GM21619 (cell line): ENCODE data around the gene MLLT10.
"Not testable (repeated sequence)": the region's sequence is repeated elsewhere in the genome, so short reads cannot be mapped to it uniquely, and the experiment has no call there.

ENCODE experiments used
- ATAC-seq: cut with Tn5 transposase; IDR thresholded peaks from one replicate; pipeline ENCODE4 v1.9.1; 2021; ENCODE audit not compliant: unreplicated experiment

MLLT10 gene

DNA sequence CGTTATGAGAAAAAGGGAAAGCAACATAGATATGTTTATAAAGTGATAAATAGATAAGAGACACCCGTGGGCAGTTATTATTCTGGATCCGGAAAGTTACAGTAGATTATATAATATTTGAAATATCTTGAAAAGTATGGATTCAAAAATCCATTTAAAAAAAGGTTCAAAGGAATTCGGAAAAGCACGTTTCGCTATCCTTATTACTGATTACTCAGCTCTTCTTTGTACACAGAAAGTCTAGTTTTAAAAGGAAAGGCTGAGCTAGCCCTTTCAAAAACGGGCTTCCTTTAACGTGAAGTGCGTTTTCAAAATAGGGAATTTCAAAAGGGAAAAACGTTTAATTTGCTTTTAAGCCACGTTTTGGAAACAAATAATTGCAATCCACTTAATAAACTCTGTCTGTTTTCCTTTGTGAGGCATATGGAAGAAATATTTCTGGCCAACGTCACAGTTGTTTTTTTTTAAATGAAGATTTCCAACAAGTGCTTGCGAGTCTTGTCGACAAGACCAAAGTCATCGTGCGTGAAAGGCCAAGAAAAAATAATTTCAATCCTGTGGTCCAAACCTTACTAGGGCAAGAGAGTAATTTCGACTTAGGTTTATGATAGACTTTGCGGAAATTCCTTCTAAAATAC, 6.3 kb upstream of the MLLT10 start:
- ATAC-seq, result no peak

DNA sequence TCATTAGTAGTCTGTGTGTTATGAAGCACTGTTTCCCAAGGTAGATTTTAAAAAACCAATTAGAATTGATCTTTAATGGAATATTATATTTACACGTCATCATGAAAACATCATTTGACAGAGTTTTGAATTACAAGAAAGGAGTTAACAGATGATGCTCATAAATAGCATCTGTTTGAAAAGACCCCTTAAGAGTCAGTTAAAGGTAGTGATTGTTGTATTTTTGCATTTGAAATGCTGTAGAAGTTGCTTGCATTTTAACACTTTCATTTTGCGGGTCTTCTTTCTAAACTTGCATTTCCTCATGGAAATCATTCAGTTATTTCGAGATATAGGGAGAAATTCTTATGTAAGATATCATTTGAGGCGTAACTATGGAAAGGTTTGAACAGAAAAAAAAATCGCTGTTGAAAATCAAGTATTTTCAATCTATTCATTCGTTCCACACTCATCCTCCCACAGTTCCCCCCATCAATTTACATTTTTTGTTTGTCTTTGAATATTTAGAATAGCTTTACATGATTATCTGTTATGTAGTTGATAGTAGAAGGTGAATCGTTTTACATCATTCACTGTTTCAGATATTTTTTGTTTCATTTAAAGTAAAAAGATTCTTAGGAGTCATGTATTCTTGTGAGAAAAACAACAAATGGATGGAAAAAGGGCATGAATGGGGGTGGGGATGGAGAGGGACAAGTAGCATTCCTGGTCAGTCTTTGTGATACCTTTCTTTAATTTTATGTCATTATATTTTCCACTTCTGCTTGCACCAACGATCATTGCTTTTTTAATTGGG, 5.6 kb upstream of the MLLT10 start:
- ATAC-seq, result no peak

DNA sequence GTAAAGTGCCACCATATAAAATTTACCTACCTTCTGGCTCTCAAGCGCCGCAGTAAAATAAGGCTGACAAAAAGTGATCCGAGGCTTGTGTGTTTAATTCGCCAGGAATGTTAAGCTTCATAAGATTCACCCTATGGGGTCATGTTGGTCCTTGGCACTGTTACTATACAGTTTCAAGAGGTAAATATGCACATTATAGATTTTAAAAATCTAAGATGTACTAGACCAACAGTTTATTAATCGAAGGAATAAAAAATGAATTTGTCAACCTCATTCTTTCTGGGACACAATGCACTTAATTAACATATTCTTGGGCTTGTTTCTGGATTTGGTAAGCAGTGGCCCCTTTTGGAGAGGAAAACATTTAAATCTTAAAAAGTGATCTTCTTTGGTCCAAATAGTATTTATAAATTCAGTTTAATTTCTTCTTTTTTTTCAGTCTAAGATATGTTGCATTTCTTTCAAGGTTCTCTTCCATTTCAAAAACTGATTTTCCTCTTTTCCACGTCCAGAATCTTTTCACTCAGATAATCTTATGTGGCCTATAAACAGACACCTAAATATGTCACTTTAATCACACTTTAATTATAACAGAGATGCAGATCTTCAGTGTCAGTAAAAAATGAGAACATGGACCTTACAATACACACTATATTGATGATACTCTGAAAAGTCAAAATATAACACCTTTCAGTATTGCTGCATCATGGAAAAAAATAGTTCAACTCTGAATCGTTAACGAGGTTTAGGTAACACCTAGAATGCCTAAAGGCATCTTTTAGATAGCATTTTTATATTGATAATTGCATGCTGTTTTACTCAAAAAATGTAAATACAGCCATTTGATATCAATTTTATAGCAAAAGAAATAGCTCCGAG, 4.8 kb upstream of the MLLT10 start:
- ATAC-seq, result no peak

DNA sequence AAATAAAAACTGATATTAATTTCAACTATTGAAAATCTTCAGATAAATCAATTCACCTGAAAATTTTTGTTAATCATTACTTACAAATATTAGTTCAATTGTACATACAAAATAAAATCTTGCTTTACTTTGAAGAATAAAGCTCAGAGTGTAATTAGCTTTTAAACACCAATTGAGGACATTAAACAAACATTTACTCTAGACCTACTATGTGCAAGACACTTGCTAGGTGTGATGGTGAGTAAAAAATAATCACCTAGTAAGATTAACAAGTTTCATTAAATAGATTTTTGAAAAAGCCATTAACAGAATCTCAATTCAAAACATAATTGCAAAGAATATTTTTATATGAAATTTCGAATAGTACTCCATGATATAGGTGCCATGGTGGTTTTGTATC, 3.9 kb upstream of the MLLT10 start:
- no peak for ATAC-seq

DNA sequence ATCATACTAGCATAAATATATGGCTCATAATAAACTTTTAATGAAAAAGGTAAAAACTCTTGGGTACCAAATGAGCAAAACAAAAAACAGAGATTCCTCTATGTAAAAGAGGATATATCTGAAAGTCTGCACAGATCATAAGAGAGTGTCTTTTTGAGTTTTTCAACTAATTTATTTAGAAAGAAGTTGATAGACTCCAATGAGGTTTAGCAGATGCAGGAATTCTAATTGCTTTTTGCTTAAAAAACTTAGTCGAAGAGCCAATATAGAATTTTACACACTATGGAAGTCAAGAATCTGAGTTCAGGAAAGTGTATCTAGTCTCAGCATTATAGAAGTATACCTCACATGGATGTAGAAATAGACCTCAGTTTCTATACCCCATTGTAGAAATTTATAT, 3.4 kb upstream of the MLLT10 start:
- no peak for ATAC-seq

DNA sequence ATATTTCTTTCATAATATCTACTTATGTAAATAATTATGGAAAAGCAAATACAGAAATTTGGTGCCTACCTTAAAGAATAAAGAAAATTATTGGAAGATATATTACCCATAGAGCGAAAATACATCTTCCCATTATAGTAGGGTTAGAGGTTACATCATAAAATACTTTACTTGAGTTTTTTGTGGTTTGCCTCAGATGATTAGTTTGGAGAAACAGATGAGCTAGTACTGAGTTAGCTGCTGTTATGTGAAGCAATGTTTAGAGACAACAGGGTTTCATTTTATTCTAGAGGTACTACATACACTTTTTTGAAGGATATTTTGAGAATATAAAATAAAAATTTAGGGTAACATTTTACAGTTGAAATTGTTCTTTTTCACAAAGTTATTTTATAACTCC, 2.9 kb upstream of the MLLT10 start:
- ATAC-seq, result no peak

DNA sequence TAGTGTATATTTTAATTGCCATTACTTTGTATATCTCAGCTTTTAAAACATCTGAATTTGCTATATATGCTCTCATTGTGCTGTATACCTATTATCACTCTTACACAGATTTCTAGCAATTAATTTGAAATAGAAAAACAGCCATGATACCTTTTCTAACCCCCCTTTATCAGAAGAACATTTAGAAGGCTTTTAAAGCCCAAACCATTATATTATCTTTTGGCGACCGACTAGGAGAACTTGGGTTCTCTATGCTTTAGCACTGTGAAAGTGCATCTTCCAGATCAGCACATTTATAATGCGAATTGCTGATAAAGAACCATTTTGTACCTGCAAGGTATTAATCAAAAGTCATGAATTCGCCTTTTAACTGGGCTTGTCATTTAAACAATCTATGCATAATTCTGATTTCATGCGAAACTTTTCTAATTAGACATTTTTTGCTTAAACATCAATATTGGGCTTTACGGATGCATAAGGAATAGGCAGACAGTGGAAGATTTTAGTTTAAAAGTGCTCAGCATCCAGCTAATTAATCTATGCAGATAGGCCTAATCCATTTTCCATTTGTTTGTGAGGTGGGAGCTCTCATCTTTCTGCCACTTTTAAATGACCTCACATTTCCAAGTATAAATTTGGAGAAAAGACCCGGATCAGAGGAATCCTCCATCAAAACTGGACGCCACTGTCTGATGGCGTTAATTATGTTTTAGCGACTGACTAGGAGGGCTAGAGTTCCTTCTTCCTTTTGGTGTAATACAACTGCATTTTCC, 1.2 kb upstream of the MLLT10 start:
- ATAC-seq, result no peak

DNA sequence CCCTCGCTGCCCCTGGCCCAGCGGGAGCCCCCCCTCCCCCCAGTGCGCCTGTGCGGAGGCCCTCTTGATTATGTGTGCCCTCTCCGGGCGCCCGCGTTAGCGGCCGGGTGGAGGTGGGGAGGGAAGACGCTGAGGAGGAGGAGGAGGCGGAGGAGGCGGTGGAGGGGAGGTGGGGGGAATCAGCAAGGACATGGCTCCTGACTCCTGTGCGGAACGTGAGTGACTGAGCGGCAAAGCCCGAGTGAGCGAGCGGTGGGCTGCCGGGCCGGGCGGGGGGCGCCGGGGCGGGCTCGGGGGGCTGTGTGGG, 201 bp downstream of the MLLT10 start:
- ATAC-seq, result no peak

DNA sequence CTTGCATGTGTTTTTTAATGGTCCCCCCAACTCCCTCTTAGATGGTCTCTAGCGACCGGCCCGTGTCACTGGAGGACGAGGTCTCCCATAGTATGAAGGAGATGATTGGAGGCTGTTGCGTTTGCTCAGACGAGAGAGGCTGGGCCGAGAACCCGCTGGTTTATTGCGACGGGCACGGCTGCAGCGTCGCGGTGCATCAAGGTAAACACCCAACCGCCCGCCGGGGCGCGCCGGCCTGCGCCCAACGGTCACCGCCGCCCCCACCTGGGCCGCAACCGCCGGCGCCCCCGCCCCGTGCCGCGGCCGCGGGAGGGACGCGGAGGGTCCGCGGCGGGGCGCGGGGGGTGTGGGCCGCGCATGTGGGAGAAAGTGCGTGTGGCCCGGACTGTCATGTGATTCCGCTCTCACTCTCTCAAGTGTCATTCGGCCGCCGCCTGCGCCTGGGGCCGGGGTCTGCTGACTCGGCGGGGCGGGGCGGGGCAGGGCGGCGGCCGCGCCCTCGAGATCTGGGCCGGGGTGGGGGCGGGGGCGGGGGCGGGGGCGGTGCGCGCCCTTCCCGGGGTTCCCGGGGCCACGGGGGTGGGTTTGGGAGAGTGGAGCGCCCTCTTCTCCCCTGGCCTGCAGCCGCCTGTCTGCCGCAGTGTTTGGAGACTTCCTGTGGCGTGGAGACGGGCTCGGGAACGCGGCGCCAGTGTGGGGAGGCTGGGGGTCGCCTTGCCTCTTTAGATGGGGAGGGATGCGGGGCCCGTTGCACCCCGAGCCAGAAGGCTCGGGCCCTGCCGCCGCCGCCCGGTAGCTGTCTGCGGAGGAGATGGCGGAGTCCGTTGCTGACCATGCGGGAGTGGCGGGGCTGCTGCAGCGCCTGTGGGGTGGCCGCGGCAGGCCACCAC, 817 bp downstream of the MLLT10 start:
- peak; percentile 21 for ATAC-seq

DNA sequence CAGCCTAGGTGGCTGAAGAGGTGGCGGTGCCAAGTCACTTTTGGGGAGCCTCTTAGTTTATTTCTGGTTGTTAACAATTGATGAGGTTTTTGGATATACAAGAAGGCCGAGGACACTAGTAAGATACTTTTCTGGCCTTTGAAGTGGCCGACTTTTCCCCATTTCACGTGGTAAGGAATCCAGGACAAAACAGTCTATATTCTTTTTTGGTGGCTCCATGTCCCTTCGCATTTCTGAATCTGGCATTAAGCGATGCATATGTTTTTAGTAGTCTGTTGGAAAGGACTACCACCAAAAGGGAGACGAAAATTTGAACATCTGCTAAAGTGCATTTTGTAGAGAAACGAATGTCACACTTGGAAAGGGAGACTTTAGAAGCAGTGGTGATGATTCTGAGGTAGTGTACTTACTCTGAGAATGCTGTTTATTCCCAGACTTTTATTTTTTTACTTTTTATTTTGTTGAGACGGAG, 1.5 kb downstream of the MLLT10 start:
- no peak for ATAC-seq

DNA sequence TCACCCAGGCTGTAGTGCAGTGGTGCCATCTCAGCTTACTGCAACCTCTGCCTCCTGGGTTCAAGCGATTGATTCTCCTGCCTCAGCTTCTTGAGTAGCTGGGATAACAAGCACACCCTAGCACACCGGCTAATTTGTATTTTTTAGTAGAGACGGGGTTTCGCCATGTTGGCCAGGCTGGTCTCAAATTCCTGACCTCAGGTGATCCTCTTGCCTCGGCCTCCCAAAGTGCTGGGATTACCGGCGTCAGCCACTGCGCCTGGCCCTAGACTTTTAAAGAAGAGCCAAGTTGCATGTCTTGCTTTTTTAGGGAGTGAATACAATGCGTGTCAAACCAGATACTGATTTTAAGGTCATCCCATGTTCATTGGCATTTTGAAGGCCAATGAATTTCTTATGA, 1.9 kb downstream of the MLLT10 start:
- not testable (repeated sequence) for ATAC-seq

DNA sequence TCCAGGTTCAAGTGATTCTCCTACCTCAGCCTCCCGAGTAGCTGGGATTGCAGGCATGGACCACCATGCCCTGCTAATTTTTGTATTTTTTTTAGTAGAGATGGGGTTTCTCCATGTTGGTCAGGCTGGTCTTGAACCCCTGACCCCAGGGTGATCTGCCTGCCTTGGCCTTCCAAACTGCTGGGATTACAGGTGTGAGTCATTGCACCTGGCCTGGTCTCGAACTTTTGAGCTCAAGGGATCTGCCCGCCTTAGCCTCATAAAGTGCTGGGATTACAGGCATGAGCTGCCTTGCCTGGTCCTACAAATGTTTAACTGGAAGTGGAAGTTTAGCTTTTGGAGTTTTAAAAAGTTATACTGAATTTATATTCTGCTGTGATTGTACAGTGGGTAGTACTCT, 2.8 kb downstream of the MLLT10 start:
- ATAC-seq, result no peak

DNA sequence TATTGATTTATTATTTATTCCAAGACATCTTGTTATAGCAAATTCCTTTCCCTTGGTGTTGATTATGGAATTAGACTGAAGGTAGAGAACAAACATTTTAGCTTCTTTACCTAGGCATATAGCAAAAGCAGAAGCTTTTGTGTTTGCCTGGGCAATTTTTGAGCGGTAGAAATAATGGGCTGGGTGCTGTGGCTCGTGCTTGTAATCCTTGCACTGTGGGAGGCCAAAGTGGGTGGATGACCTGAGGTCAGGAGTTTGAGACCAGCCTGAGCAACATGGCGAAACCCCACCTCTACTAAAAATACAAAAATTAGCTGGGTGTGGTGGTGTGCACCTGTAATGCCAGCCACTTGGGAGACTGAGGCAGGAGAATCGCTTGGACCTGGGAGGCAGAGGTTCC, 6.7 kb downstream of the MLLT10 start:
- ATAC-seq, result not testable (repeated sequence)

DNA sequence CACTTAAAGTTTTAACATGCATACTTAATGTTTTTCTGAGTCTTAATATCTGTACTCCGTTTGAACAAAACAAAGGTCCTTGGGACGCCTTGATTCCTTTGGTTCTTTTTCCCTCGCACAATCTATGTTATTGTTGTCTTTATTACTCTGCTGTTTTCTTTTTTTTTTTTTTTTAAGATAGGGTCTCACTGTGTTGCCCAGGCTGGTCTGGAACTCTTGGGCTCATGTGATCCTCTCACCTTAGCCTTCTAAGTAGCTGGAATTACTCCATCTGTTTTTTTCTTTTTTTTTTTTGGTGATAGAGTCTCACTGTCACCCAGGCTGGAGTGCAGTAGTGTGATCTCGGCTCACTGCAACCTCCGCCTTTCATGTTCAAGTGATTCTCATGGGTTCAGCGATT, 13.2 kb downstream of the MLLT10 start:
- no peak for ATAC-seq

DNA sequence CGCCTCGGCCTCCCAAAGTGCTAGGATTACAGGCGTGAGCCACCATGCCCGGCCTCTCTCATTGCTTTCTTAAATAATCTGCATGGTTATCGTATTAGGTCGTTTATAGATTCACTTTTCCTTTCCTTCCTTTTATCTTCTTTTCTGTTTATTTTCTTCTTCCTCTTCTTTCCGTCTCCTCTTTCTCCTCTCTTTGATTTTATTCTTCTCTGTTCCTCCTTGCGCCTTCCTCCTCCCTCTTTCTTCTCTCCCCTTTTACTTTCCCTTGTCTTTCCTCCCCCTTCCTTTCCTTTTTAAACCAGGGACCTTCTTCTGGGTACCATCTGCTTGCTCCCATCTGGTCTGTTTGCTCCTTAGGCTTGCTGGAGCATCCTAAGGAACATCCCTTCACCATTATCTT, 18.6 kb downstream of the MLLT10 start:
- no peak for ATAC-seq

DNA sequence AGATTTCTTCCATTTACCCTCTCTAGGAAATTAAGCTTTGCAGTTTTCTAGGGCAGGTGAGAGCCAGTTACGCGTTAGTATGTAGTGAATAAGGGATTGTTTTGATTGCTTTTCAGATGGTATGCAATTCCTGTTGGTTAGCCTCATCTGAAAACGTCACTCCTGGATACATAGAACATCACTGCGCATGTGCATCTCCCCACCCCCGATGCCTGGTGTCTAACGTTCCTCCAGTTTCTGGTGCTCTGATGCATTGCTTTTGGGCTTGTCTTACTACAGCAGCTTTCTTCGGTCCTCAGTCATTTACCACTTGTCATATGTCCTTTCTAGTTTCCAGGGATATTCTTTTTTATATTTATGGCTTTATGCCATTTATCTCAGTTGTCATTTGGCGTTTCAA, 22.5 kb downstream of the MLLT10 start:
- no peak for ATAC-seq

DNA sequence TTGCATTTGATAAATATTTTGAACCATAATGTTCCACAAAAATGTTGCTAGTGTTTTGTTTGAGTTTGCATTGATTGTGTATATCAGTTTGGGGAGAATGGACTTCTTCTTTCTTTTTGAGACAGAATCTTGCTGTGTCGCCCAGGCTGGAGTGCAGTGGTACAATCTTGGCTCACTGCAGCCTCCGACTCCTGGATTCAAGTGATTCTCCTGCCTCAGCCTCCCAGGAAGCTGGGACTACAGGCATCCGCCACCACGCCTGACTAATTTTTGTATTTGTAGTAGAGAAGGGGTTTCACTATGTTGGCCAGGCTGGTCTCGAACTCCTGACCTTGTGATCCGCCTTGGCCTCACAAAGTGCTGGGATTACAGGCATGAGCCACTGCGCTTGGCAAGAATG, 25.0 kb downstream of the MLLT10 start:
- not testable (repeated sequence) for ATAC-seq

DNA sequence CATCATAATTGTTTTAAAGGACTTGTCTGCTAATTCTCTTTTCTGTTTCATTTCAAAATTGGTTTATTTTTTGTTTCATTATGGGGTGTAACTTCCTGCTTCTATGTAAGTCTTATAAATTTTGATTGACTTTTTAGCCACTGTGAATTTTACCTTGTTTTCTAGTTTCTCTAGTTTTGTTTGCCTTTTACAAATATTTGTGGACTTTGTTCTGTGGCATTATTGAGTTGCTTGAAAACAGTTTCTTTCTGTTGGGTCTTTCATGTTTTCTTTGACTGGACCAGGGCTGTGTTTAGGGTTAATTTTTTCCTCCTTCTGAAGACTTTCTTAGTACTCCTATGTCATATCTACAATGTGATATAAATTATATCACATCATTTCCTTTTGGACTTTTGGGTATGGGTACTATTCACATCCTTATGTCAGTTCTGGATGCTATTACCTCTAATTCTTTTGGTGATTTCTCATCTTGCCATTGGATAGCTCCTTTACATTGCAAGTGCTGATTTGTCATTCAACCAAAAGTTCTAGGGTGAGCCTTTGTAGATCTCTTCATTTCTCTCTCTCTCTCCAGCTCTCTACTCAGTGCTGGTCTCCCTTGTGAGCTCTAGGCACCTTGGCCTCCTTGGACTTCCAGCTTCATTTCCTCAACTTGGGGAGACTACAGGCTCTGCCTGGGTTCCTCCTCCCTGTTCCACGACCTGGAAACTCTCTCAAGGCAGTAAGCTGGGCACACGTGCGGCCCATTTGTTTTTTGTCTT, 36.9 kb downstream of the MLLT10 start:
- ATAC-seq, result no peak

DNA sequence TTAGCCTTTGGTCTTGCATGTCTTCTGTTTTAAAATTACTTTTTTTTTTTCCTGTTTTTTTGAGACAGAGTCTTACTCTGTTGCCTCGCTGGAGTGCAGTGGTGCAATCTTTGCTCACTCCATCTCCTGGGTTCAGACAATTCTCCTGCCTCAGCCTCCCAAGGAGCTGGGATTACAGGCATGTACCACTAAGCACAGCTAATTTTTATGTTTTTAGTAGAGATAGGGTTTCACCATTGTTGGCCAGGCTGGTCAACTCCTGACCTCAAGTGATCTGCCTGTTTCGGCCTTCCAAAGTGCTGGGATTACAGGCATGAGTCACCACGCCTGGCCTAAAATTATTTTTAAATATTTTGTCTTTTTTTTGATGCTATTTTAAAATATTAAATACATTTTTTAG, 38.5 kb downstream of the MLLT10 start:
- no peak for ATAC-seq
